MM.1S (cell line): ENCODE measurements around the gene ZBTB46.
"Not testable (repeated sequence)": the region's sequence is repeated elsewhere in the genome, so short reads cannot be mapped to it uniquely, and the experiment has no call there.

ENCODE experiments used
- CTCF ChIP-seq: fragments of 300-600 bp; sonication (generic); IDR thresholded peaks from 2 replicates; pipeline ENCODE4 v1.5.1; 2016; ENCODE audit warnings: antibody characterized with exemption, low read length, mixed read lengths
- EZH2 ChIP-seq: fragments of 300-600 bp; sonication (generic); optimal IDR thresholded peaks from 2 replicates; pipeline ENCODE3; 2017; ENCODE audit warnings: low read depth, mild to moderate bottlenecking, antibody characterized with exemption, low read length, mixed read lengths
- EZH2phosphoT487 ChIP-seq: fragments of 300-600 bp; sonication (generic); IDR thresholded peaks from 2 replicates; pipeline ENCODE4 v1.6.1; 2018; ENCODE audit warnings: antibody characterized with exemption, low read length

- not testable (repeated sequence) for TF ChIP-seq CTCF, EZH2, EZH2phosphoT487
These were observed 100.8 kb downstream of the ZBTB46 start for GRCh38 chr20:63730189-63730733.
